ENCODE measurements around the gene AUTS2.

The AUTS2 gene

DNA sequence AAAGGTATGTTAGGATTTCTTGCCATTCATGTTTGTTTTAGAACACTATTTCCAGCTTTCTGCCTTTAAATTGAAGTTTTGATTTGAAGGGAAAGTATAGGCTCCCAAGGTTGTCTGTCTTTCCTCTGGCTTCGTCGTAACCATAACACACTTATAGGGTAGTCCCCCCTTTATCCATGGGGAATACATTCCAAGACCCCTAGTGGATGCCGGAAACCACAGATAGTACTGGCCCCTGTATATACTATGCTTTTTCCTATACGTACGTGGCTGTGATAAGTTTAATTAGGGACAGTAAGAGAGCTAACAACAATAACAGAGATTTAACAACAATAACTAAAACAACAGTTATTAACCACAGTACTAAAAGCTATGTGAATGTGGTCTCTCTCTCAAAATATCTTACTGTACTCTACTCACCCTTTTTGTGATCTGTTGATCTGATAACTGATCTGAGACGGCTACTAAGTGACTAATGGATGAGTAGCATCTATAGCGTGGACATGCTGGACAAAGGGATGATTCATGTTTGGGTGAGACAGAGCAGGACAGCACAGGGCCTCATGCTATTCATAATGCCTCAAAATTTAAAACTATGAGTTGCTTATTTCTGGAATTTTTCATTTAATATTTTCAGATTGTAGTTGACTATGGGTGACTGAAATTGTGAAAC is 273.1 kb downstream of the AUTS2 start:
- DNase-seq, result peak; percentile 77

- DNase-seq, result no peak
Measured at GRCh38 chr7:69871886-69872569, 273.8 kb downstream of the AUTS2 start.

- no peak for DNase-seq
Measured at GRCh38 chr7:69873512-69873911, 275.2 kb downstream of the AUTS2 start.

DNA sequence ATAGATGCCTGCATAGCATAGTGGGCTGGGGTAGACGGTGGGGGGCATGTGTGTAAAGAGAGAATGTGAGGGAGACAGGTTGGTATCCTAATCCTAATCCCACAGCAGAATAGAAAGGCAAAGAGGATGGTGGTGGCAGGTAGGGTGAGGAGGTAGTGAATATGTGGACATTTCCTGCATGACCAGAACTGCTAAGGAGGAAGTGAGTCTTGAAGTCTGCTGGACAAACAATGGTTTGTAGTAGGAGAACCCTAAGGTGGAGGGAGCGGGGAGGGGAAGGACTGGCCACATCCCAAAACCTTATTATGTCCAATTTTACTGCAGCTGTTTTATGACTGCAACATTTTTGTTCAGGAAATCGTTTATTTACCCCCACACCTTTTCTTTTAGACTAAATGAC is 279.7 kb downstream of the AUTS2 start:
- DNase-seq, result no peak

- DNase-seq, result no peak
Measured at GRCh38 chr7:69878591-69878990, 280.3 kb downstream of the AUTS2 start.

- no peak for DNase-seq
Measured at GRCh38 chr7:69879989-69880388, 281.7 kb downstream of the AUTS2 start.

GRCh38 chr7:69880840-69881239 is 282.6 kb downstream of the AUTS2 start:
- DNase-seq, result no peak

GRCh38 chr7:69882269-69882668 is 284.0 kb downstream of the AUTS2 start:
- DNase-seq, result no peak

GRCh38 chr7:69883399-69883891 is 285.2 kb downstream of the AUTS2 start:
- DNase-seq, result no peak

DNA sequence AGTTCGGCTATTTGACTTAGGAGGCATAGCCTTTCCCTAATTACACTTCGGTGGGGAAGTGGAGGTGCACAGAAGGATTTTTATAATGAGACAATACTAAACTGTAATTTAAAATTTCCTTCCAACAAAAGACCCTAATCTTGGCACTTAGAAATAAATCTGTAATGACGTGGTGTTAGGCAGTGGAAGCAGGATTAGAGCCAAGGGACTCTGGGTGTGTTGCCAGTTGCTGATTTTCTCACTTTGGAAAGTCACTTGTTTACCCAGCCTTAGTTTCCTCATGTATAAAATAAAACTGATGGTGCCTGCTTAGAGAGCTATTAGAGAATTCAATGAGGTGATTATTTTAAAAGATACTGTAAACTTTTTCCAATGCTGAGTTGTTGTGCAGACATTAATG is 287.2 kb downstream of the AUTS2 start:
- no peak for DNase-seq

GRCh38 chr7:69889338-69889975 is 291.2 kb downstream of the AUTS2 start:
- no peak for DNase-seq

DNA sequence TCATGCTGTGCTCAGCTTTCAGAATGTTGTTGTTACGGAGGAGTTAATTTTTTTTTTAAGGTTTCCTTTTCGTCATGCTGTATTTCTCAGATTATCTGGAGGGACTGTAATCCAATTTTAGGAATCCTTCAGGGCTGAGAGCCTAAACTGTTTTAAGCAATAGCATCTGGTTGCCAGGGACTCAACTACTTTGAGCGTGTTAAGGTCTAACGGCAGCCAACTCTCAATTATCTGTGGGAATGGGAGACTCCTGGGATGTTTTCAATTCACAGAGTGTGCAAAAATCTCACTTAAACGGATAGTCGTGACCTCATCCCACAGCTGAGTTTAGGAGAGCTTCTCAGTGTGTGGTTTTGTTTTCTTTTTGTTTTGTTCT is 291.7 kb downstream of the AUTS2 start:
- no peak for DNase-seq

- DNase-seq, result no peak
Measured at GRCh38 chr7:69892790-69893189, 294.5 kb downstream of the AUTS2 start.

DNA sequence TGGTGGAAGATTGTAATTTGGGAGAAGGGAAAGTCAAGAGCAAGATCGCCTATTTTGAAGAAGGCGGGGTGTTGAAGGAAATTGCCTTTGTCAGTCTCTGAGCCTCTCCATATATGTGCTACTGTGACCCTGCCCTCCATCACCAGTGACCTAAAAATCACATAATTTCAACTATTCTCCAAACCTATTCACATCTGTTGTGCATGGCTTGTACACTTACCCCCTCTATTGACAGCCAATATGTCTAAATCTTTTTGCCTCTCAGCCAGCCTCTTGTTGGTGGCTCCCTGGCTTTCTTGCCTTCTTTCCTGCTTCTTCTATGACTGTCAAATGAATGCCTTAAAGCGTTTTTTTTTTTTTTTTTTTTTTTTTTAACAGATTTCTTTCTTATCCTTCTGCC is 295.6 kb downstream of the AUTS2 start:
- DNase-seq, result no peak

DNA sequence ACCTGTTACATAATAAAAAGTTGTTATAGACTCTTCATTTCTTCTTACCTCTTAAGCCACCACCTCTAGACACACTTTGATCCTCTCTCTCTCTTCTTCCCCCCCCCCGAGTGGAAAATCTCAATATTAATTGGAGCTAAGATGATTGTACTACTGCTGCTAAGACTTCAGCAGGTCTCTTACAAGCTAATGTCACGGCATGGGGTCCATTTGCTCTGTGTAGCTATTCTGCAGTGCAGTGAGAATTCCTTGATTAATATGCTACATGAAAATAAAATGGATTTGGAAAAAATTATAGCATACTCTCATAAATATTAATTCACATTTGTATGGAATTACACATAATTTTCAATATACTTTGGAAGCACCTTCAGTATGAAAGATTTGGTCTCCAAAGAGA is 297.2 kb downstream of the AUTS2 start:
- DNase-seq, result no peak

- DNase-seq, result no peak
Measured at GRCh38 chr7:69896121-69896520, 297.8 kb downstream of the AUTS2 start.

DNA sequence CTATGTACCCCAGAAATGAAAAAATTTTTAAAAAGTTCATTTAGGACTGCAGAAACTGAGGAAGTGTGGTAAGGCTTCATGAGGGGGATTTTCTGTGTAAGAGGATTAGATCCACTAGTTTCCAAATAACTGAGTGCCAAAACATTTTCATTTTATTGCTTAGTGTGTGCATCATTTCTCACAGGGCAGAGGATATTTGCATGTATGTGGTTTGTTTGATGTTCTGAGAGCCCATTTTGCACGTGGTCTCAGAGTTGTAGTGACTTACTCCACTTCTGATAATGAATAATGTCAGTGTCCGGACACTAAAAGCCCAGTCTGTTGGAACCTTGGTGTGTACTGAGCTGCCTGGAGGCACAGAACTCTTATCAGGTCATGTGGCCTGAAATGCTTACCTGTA is 299.9 kb downstream of the AUTS2 start:
- DNase-seq, result no peak

GRCh38 chr7:69903410-69903809 is 305.1 kb downstream of the AUTS2 start:
- DNase-seq, result no peak

GRCh38 chr7:69906283-69906995 is 308.2 kb downstream of the AUTS2 start:
- no peak for DNase-seq

DNA sequence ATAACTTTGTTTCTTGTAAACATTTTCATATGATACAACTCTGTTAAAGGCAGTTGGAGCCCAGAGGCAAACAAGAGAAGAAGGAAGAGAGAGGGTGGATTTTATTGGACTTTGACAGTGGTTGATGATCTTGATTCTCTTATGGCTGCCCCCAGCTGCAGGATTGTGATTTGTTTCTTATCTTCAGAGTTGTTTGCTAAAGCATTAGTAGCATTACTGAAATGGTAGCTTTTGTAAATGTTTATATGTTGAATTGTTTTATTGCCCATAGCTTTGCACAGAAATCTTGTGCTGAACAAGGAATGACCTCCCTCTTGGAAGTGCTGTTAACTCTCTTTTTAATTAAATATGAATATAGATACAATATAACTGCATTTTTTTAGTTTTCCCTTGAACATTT is 309.4 kb downstream of the AUTS2 start:
- no peak for DNase-seq

DNA sequence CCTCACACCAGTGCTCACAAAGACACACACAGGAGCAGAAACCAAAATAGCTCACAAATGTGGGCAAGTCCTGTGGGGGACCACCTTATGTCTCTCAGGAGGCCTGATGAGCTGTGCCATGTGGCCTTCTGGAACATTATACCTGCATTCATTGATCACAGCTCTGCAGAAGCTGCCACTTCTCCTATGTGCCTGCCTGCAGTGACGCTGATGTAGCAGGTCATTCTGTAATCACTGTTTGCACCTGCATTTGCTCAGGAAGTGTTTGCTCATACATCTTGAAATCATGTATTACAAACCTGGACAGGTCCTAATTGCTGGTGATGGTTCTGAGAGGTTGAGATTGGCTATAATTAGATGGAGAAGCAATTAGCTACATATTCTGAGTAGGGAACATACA is 310.2 kb downstream of the AUTS2 start:
- DNase-seq, result no peak

DNA sequence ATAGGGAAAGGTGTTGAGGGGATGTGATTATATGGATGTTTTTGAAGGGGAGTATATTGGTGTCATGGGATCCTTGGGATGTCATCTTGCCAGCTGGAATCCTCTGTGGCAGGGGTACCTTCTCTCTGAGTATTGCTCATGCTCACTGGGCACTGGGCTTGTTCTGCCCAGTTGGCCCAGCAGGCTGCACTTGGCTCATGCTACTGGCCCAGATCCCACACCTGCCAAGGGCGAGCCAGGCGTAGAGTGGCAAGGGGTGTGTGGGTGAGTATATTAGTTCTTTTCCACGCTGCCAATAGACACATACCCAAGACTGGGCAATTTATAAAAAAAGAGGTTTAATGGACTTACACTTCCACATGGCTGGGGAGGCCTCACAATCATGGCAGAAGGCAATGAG is 311.9 kb downstream of the AUTS2 start:
- DNase-seq, result no peak

GRCh38 chr7:69911337-69911736 is 313.1 kb downstream of the AUTS2 start:
- DNase-seq, result no peak

GRCh38 chr7:69912141-69912540 is 313.9 kb downstream of the AUTS2 start:
- DNase-seq, result no peak

Data from amniotic stem cell (primary cell).